Measurements from ENCODE around the gene RARS2.

DNA sequence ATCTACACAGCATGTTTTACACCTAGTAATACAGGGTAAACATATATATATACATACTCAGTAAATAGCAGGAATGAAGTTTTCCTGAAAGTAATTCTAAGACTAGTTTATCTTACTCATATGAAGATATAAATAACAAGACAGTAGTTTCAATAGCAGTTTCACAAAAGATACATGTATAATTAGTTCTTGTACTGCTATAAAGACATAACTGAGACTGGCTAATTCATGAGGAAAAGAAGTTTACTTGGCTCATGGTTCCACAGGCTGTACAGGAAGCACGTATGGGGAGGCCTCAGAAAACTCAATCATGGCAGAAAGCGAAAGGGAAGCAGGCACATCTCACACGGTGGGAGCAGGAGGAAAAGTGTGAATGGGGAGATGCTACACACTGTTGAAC, 16.9 kb downstream of the RARS2 start:
- TF ChIP-seq, protein P1, sequence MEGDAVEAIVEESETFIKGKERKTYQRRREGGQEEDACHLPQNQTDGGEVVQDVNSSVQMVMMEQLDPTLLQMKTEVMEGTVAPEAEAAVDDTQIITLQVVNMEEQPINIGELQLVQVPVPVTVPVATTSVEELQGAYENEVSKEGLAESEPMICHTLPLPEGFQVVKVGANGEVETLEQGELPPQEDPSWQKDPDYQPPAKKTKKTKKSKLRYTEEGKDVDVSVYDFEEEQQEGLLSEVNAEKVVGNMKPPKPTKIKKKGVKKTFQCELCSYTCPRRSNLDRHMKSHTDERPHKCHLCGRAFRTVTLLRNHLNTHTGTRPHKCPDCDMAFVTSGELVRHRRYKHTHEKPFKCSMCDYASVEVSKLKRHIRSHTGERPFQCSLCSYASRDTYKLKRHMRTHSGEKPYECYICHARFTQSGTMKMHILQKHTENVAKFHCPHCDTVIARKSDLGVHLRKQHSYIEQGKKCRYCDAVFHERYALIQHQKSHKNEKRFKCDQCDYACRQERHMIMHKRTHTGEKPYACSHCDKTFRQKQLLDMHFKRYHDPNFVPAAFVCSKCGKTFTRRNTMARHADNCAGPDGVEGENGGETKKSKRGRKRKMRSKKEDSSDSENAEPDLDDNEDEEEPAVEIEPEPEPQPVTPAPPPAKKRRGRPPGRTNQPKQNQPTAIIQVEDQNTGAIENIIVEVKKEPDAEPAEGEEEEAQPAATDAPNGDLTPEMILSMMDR (conservative IDR thresholded peaks at IDR 0.05; ENCODE audit: low read depth, low read length): no peak
- no peak for TF ChIP-seq EZH2 (IDR thresholded peaks at IDR 0.05; ENCODE audit: low read length, unreplicated experiment)
